BJ (cell line): ENCODE data around the gene NT5C2. TPM values are rescaled to one million over a fixed set of nuclear protein-coding genes. Genes with fewer than 3 reads are reported as not detected.

Experiments
- CTCF ChIA-PET: fragments of 350-600 bp; formaldehyde crosslinking; extraction: SDS; loops from one replicate; lab custom pipeline; 2021; ENCODE audit warnings: antibody characterized with exemption, inconsistent platforms; lab: Yijun Ruan, JAX
- POLR2A ChIA-PET: fragments of 300-600 bp; sonication (Branson Sonifier 250); formaldehyde crosslinking; extraction: SDS; loops from one replicate; lab custom pipeline; 2021; ENCODE audit warnings: antibody characterized with exemption; lab: Charles Lee
- DNase-seq: peaks from one replicate; pipeline ENCODE4 v3.0.0-alpha.2; 2011; ENCODE audit warnings: low read depth
- H3K27me3 ChIP-seq: 2 replicates; pipeline ENCODE4 v1.6.0; 2011; ENCODE audit warnings: low read length; ENCODE audit not compliant: control insufficient read depth, insufficient read depth
- H3K36me3 ChIP-seq: 2 replicates; pipeline ENCODE4 v1.5.1; 2011; ENCODE audit warnings: low read length; ENCODE audit not compliant: control insufficient read depth, insufficient read depth
- H3K4me3 ChIP-seq: 2 replicates; pipeline ENCODE4 v1.5.1; 2011; ENCODE audit warnings: low read depth, mild to moderate bottlenecking, control low read depth, low read length
- polyA plus RNA-seq: library from polyadenylated mRNA; depleted of rRNA; stranded (reverse); fragments of >200 nt; gene quantifications from 2 replicates; pipeline ENCODE4 v1.2.3, GENCODE V29; 2011
- TF ChIP-seq, protein P1 (sequence below): IDR thresholded peaks from 2 replicates; pipeline ENCODE4 v1.5.1; 2011; ENCODE audit warnings: low read depth, mild to moderate bottlenecking, control low read depth, inconsistent platforms, low read length, moderate library complexity; ENCODE audit not compliant: insufficient read depth

Gene NT5C2
- polyA plus RNA-seq, 1 experiment, result 49.3 TPM

DNA sequence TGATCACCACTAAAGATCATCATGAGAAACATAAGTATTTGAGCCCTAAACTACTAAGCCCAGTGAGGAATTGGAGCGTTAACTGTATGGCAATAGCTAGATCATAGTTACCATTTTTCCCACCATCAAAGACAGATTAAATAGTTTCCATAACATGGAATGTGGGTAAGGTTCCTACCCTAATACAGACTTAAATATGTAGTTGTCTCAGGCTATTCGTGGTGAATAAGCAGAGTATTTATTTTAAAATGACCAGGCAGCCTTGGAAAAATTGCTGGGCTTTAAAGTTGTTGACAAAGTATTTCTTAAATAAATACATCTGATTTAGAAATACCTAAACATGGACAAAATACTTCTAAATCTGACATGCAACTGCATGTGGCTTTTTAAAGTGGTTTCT is 106.8 kb downstream of the NT5C2 start:
- H3K4me3 ChIP-seq, result no peak overlapping the region
- TF ChIP-seq, protein P1, sequence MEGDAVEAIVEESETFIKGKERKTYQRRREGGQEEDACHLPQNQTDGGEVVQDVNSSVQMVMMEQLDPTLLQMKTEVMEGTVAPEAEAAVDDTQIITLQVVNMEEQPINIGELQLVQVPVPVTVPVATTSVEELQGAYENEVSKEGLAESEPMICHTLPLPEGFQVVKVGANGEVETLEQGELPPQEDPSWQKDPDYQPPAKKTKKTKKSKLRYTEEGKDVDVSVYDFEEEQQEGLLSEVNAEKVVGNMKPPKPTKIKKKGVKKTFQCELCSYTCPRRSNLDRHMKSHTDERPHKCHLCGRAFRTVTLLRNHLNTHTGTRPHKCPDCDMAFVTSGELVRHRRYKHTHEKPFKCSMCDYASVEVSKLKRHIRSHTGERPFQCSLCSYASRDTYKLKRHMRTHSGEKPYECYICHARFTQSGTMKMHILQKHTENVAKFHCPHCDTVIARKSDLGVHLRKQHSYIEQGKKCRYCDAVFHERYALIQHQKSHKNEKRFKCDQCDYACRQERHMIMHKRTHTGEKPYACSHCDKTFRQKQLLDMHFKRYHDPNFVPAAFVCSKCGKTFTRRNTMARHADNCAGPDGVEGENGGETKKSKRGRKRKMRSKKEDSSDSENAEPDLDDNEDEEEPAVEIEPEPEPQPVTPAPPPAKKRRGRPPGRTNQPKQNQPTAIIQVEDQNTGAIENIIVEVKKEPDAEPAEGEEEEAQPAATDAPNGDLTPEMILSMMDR, result no peak
- POLR2A ChIA-PET, result no interaction called here
- DNase-seq, result no peak
- no peaks in the 10 kb centered on the region for H3K27me3 ChIP-seq
- peaks cover 14% of the 10 kb centered on the region for H3K36me3 ChIP-seq
- CTCF ChIA-PET, result interaction anchor here (0.9 to 3.0 kb wide), 6 partner anchors 10 to 169 kb away, joined by 3 to 11 read pairs (median 4); partner anchors contain the start of gene CNNM2

- TF ChIP-seq, protein P1, result no peak
- DNase-seq, result no peak
- Histone ChIP-seq H3K4me3 (no peak overlapping the region), H3K27me3 (no peaks in the 10 kb centered on the region), H3K36me3 (peaks cover 6% of the 10 kb centered on the region)
- ChIA-PET CTCF (interaction anchor here (0.9 kb wide), 1 partner anchor 9 kb away, joined by 3 read pairs; no protein-coding TSS in a partner anchor), POLR2A (no interaction called here)
Measured at GRCh38 chr10:103083977-103084320, 109.1 kb downstream of the NT5C2 start.

- no peak for DNase-seq
- Histone ChIP-seq H3K4me3 (no peak overlapping the region), H3K27me3 (no peaks in the 10 kb centered on the region), H3K36me3 (peaks cover 6% of the 10 kb centered on the region)
- TF ChIP-seq, protein P1, result no peak
- ChIA-PET CTCF (interaction anchor here (0.6 to 1.7 kb wide), 4 partner anchors 9 to 166 kb away, joined by 3 to 5 read pairs (median 3); no protein-coding TSS in a partner anchor), POLR2A (no interaction called here)
Measured at GRCh38 chr10:103083266-103083976, 109.7 kb downstream of the NT5C2 start.

- ChIA-PET CTCF (interaction anchor here (0.6 to 1.7 kb wide), 4 partner anchors 10 to 165 kb away, joined by 3 to 5 read pairs (median 3); no protein-coding TSS in a partner anchor), POLR2A (no interaction called here)
- Histone ChIP-seq H3K4me3 (no peak overlapping the region), H3K27me3 (no peaks in the 10 kb centered on the region), H3K36me3 (peaks cover 6% of the 10 kb centered on the region)
- TF ChIP-seq, protein P1, result no peak
- DNase-seq, result no peak
Measured at GRCh38 chr10:103082683-103083082, 110.4 kb downstream of the NT5C2 start.

- Histone ChIP-seq H3K4me3 (no peak overlapping the region), H3K27me3 (no peaks in the 10 kb centered on the region), H3K36me3 (peaks cover 4% of the 10 kb centered on the region)
- CTCF ChIA-PET, result interaction anchor here (0.7 to 1.8 kb wide), 4 partner anchors 14 to 163 kb away, joined by 3 to 6 read pairs (median 3); no protein-coding TSS in a partner anchor
- POLR2A ChIA-PET, result no interaction called here
- TF ChIP-seq, protein P1, result no peak
- DNase-seq, result no peak
Measured at GRCh38 chr10:103080891-103081581, 112.0 kb downstream of the NT5C2 start.
